ENCODE data around the gene OR7C2.

OR7C2 gene

DNA sequence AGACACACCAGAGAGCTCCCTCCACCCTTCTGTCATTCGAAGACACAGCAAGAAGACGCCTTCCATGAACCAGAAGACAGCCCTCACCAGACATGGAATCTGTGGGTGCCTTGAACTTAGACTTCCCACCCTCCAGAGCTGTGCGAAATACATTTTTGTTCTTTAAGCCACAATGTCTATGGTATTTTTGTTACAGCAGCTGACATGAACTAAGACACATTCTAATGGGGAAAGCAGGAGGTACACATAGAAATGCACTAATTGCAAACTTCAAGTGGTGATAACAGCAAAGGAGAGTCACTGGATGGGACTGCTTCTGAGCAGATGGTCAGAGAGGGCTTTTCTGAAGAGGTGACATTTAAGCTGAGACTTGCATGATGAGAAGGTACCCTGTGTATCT lies 16.2 kb downstream of the OR7C2 start:
- no peak for DNase-seq (ENCODE audit: low read depth)
- TF ChIP-seq, protein P1, sequence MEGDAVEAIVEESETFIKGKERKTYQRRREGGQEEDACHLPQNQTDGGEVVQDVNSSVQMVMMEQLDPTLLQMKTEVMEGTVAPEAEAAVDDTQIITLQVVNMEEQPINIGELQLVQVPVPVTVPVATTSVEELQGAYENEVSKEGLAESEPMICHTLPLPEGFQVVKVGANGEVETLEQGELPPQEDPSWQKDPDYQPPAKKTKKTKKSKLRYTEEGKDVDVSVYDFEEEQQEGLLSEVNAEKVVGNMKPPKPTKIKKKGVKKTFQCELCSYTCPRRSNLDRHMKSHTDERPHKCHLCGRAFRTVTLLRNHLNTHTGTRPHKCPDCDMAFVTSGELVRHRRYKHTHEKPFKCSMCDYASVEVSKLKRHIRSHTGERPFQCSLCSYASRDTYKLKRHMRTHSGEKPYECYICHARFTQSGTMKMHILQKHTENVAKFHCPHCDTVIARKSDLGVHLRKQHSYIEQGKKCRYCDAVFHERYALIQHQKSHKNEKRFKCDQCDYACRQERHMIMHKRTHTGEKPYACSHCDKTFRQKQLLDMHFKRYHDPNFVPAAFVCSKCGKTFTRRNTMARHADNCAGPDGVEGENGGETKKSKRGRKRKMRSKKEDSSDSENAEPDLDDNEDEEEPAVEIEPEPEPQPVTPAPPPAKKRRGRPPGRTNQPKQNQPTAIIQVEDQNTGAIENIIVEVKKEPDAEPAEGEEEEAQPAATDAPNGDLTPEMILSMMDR (conservative IDR thresholded peaks at IDR 0.05; ENCODE audit: low read depth, low read length) = no peak
- no peak overlapping the region for H3K4me3 ChIP-seq (ENCODE audit: low read length)

DNA sequence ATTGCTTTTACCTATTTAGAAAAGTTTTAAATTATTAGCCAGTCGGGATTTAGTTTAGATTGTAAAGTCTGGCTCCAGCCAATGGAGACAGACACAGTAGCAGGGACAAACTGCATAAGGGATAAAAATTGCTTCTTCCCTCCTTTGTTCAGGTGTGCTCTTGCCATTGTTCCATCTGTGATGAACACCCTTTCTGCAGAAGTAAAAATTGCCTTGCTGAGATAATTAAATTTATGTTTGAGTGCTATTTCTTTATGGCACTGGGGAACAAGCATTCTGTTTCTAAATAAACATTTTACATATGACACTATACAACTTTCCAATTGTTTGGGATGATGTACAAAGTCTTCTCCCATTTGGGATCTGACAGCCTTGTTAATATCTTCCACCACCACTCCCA lies 18.0 kb downstream of the OR7C2 start:
- no peak overlapping the region for H3K4me3 ChIP-seq (ENCODE audit: low read length)
- no peak for DNase-seq (ENCODE audit: low read depth)
- TF ChIP-seq, protein P1 (conservative IDR thresholded peaks at IDR 0.05; ENCODE audit: low read depth, low read length) = no peak

DNA sequence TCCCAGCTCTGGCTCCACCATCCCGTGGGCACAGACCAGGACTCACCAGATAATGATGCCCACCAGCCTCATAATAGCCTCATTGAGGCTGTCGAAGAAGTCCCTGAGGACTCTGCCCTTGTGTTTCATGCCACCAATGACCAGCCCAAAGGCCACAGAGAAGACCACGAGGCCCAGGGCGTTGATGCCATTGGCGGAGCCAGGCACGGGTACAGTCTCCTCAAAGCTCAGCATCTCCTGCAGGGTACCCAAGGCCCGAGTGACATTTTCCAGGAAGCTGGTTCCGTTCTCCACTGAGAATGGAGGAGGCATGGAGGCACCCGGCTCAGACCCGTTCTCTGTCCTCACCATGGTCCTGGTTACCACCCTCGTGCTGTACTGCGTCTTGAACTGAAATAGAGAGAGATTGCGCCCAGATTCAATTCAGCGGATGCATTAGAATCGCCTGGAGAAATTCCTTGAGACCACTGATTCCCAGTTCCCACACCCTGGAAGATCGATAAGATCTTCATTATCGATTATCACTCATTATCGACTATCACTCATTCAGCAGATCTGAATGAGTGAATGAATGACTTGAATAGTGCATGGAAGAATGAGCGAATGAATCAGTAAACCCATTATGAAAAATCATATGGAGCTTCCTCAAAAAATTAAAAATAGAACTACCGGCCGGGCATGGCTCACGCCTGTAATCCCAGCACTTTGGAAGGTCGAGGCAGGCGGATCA lies 20.8 kb downstream of the OR7C2 start:
- H3K4me3 ChIP-seq (ENCODE audit: low read length) = no peak overlapping the region
- TF ChIP-seq, protein P1 (conservative IDR thresholded peaks at IDR 0.05; ENCODE audit: low read depth, low read length) = no peak
- DNase-seq (ENCODE audit: low read depth) = no peak

DNA sequence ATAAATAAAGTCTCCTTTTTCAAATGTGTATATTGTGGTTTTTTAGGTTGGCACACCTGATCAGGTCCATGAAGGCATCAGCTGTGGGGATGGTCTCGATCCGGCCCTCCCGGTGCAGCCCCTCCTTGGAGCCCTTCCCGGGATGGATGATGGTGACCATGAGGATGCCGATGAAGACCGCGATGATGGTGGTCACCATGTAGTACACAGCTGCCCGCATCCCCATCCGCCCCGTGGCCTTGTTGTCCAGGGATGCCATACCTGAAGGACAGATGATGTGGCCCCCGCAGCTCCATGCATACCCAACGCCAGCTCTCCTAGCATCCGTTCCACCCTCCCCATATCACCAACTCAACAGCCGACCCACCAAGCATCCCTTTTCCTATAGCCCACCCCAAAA lies 27.0 kb downstream of the OR7C2 start:
- TF ChIP-seq, protein P1 (conservative IDR thresholded peaks at IDR 0.05; ENCODE audit: low read depth, low read length) = no peak
- no peak overlapping the region for H3K4me3 ChIP-seq (ENCODE audit: low read length)
- no peak for DNase-seq (ENCODE audit: low read depth)

DNA sequence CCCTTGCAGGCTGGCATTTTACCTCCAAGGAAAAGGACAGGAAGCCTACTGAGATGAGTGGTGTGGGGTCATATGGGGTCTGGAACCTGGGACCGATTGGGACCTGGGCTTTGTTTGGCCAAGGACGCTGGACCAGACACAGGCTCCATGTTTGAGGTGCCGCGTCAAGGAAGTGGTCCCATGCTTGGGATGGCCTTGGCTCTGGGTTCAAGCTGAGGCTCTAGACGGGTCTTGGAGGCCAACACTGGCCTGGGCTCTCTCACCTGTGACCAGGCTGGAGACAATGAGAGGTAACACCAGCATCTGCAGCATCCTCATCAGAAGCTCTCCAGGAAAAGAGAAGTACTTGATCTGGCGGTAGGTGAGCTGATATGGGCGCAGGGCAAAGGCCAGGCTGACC lies 30.2 kb downstream of the OR7C2 start:
- no peak overlapping the region for H3K4me3 ChIP-seq (ENCODE audit: low read length)
- TF ChIP-seq, protein P1 (conservative IDR thresholded peaks at IDR 0.05; ENCODE audit: low read depth, low read length) = no peak
- no peak for DNase-seq (ENCODE audit: low read depth)

DNA sequence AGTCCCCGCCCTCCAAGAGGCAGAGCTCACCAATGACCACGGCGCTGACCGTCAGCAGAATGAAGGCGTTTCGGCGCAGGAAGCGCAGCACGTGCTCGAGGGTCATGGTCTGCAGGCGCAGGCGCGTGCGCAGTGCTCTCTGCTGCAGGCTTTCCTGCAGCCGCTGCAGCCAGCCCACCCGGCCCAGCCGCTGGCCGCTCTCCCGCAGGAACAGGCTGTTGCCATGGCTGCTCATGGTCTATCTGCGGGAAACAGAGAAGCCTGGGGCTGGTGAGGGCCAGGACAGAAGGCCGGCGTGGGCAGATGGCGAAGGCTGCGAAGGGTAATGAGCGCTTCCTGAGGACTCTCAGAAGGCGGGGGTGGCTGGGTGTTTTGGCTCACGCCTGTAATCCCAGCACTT lies 31.4 kb downstream of the OR7C2 start:
- TF ChIP-seq, protein P1 (conservative IDR thresholded peaks at IDR 0.05; ENCODE audit: low read depth, low read length) = no peak
- no peak overlapping the region for H3K4me3 ChIP-seq (ENCODE audit: low read length)
- no peak for DNase-seq (ENCODE audit: low read depth)

DNA sequence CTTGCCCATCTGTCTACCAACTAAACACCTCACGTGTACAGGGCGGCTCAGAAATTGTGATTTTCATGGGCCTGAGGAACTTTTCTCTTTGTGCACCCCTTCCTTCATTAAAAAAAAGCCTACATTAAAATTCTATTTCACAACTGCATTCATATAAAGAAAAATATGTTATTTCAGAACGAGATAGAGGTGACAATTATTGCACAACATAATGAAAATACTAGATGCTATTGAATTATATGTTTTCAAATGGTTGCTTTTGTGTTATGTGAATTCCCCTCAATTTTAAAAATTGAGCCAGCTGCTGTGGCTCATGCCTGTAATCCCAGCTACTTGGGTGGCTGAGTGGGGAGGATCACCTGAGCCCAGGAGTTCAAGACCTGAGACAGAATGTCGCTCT lies 33.2 kb downstream of the OR7C2 start:
- TF ChIP-seq, protein P1 (conservative IDR thresholded peaks at IDR 0.05; ENCODE audit: low read depth, low read length) = no peak
- DNase-seq (ENCODE audit: low read depth) = no peak
- H3K4me3 ChIP-seq (ENCODE audit: low read length) = no peak overlapping the region
